BJ (cell line): ENCODE data around the gene HS6ST3. TPM values are rescaled to one million over a fixed set of nuclear protein-coding genes. Genes with fewer than 3 reads are reported as not detected.

ENCODE experiments used
- CTCF ChIA-PET: fragments of 350-600 bp; formaldehyde crosslinking; extraction: SDS; loops from one replicate; lab custom pipeline; 2021; ENCODE audit warnings: antibody characterized with exemption, inconsistent platforms; lab: Yijun Ruan, JAX
- POLR2A ChIA-PET: fragments of 300-600 bp; sonication (Branson Sonifier 250); formaldehyde crosslinking; extraction: SDS; loops from one replicate; lab custom pipeline; 2021; ENCODE audit warnings: antibody characterized with exemption; lab: Charles Lee
- DNase-seq: peaks from one replicate; pipeline ENCODE4 v3.0.0-alpha.2; 2011; ENCODE audit warnings: low read depth
- H3K27me3 ChIP-seq: 2 replicates; pipeline ENCODE4 v1.6.0; 2011; ENCODE audit warnings: low read length; ENCODE audit not compliant: control insufficient read depth, insufficient read depth
- H3K36me3 ChIP-seq: 2 replicates; pipeline ENCODE4 v1.5.1; 2011; ENCODE audit warnings: low read length; ENCODE audit not compliant: control insufficient read depth, insufficient read depth
- H3K4me3 ChIP-seq: 2 replicates; pipeline ENCODE4 v1.5.1; 2011; ENCODE audit warnings: low read depth, mild to moderate bottlenecking, control low read depth, low read length
- CTCF ChIP-seq: IDR thresholded peaks from 2 replicates; pipeline ENCODE4 v1.5.1; 2011; ENCODE audit warnings: low read depth, mild to moderate bottlenecking, control low read depth, inconsistent platforms, low read length, moderate library complexity; ENCODE audit not compliant: insufficient read depth
- polyA plus RNA-seq: library from polyadenylated mRNA; depleted of rRNA; stranded (reverse); fragments of >200 nt; gene quantifications from 2 replicates; pipeline ENCODE4 v1.2.3, GENCODE V29; 2011

Gene HS6ST3
- polyA plus RNA-seq, 1 experiment, result not detected

- H3K36me3 ChIP-seq, result no peaks in the 10 kb centered on the region
- POLR2A ChIA-PET, result no interaction called here
- CTCF ChIA-PET, result no interaction called here
- no peak for TF ChIP-seq CTCF
- no peak overlapping the region for H3K4me3 ChIP-seq
- DNase-seq, result no peak
- H3K27me3 ChIP-seq, result no peaks in the 10 kb centered on the region
Observed at GRCh38 chr13:96415831-96416385, 326.0 kb downstream of the HS6ST3 start.

GRCh38 chr13:96417939-96418685 lies 328.2 kb downstream of the HS6ST3 start:
- CTCF ChIA-PET, result no interaction called here
- no peaks in the 10 kb centered on the region for H3K27me3 ChIP-seq
- no peak overlapping the region for H3K4me3 ChIP-seq
- H3K36me3 ChIP-seq, result no peaks in the 10 kb centered on the region
- DNase-seq, result no peak
- no peak for TF ChIP-seq CTCF
- POLR2A ChIA-PET, result no interaction called here

GRCh38 chr13:96421314-96421713 lies 331.4 kb downstream of the HS6ST3 start:
- H3K36me3 ChIP-seq, result no peaks in the 10 kb centered on the region
- ChIA-PET POLR2A (no interaction called here), CTCF (no interaction called here)
- H3K27me3 ChIP-seq, result no peaks in the 10 kb centered on the region
- no peak for TF ChIP-seq CTCF
- no peak for DNase-seq
- H3K4me3 ChIP-seq, result no peak overlapping the region

- H3K27me3 ChIP-seq, result no peaks in the 10 kb centered on the region
- ChIA-PET CTCF (no interaction called here), POLR2A (no interaction called here)
- H3K36me3 ChIP-seq, result no peaks in the 10 kb centered on the region
- no peak for DNase-seq
- H3K4me3 ChIP-seq, result no peak overlapping the region
- TF ChIP-seq CTCF, result no peak
Observed at GRCh38 chr13:96422002-96422401, 332.1 kb downstream of the HS6ST3 start.

- Histone ChIP-seq H3K4me3 (no peak overlapping the region), H3K36me3 (no peaks in the 10 kb centered on the region), H3K27me3 (no peaks in the 10 kb centered on the region)
- POLR2A ChIA-PET, result no interaction called here
- CTCF ChIA-PET, result no interaction called here
- no peak for TF ChIP-seq CTCF
- no peak for DNase-seq
Observed at GRCh38 chr13:96426167-96426566, 336.3 kb downstream of the HS6ST3 start.
